Measurements from ENCODE around the gene COPS7A.

Gene COPS7A, protein sequence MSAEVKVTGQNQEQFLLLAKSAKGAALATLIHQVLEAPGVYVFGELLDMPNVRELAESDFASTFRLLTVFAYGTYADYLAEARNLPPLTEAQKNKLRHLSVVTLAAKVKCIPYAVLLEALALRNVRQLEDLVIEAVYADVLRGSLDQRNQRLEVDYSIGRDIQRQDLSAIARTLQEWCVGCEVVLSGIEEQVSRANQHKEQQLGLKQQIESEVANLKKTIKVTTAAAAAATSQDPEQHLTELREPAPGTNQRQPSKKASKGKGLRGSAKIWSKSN

DNA sequence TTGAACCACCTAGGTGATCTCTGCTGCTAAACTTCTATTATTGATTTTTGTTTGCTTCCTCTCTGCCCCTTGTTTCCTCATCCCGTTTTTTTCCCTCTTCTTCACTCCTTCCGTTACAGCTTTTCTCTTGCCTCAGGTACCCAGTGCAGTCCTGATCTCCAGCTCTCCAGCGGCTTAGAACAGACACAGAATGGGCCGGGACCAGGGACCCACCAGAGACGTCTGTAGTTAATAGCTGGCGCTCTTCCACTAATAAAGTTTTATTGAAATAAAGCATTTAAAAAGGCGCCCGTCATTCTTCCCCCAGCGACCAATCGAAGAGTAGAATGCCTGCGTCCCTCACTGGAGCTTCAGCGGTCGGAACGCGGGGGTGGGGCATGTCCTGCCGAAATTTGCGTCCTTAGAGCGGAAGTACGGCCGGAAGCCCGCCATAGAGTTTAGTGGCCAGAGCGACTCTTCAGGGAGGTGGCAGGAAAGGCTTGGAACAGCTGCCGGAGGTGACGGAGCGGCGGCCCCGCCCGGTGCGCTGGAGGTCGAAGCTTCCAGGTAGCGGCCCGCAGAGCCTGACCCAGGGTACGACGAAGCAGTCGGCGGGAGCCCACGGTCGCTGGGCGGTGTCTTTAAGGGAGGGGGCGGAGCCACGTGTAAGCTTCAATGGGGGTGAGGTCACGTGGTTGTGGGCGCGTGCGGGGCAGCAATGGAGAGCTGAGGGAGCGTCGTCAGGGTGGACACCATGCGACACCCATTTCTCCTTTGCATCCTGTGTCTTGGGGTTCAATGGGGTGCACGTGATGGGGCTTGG is at the start of gene COPS7A:
COPS7A (plus strand) TSS at position 440 of the 802 bp plus-strand sequence. CDS start 611 bp downstream, outside the sequence.
- DNase-seq: peak; percentile 86 to 99 (median 97)

DNA sequence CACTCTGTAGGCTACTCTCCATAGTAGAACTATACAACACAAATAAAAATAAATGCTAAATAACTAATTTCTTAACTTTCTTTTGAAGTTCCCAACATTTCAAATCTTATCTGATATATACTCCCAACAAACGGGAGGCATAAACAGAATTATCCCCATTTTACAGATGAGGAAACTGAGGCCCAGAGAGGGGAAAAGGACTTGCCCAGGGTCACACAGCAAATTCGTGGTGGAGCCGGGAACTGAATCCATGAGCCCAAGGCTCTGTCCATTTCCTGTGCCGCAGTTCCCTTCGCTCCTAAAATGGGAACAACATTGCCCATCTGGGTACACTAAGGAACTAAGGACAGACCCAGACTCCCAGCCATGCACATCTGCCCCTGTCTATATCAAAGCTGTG is 46.9 kb upstream of the COPS7A start:
- no peak for DNase-seq

DNA sequence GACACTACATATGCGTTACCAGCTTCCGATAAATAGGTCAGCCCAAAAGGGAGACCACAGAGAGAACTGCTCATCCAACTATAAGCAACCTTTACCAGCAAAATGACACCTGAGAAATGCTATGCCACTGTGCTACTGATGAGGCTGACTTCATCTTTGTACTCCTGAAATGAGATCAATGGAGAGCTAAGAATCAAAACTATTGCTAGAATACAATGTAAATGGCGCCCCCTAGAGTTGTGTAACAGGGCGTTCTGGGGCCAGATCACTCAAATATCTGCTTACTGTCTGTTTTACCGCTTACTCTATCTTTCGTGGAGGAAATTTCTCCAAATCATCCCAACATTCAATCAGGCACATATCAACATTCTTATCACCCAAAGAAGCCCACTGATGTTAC is 39.2 kb upstream of the COPS7A start:
- DNase-seq: peak in 3 of 58 donors; percentile 12 to 15 (median 13)

DNA sequence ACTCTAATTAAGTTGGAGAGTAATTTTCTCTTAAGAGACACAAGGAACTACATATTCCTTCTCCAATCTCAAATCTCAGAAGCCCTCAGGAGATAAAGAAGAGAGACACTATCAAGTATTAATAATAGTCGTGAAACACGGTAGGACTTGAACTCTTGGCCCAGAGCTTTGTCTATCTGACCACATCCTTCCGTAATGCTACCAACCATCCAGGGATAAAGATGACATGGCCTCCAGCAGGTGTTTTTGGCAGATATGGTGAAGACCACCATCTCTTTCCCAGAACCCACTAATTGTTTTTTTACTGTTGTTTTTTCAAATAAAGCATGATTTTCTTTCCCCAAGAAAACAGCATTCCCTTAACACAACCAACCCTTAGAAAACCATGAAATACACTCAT is 38.0 kb upstream of the COPS7A start:
- no peak for DNase-seq

DNA sequence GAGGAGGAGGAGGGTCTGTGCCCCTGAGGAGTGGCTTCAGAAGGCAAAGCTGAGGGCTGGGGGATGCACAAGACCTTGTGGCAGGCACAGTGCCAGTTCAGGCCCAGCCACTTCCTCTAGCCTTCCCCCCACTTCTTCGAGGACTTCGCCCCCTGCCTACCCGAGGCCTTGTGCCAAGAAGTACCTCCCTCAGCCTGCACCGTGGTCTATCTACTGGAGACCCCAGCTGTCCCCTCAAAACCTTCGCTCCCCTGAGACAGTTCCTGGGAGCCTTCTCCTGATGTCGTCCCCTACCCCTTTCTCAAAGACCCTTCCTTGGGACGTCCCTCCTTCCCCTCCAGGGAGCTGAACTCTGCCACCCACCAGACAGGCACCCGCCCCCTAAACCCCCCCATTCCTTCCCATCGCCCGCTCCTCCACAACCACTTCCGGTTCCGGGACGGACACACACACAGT is 35.3 kb upstream of the COPS7A start:
- peak in 21 of 58 donors; percentile 35 to 92 (median 84) for DNase-seq

DNA sequence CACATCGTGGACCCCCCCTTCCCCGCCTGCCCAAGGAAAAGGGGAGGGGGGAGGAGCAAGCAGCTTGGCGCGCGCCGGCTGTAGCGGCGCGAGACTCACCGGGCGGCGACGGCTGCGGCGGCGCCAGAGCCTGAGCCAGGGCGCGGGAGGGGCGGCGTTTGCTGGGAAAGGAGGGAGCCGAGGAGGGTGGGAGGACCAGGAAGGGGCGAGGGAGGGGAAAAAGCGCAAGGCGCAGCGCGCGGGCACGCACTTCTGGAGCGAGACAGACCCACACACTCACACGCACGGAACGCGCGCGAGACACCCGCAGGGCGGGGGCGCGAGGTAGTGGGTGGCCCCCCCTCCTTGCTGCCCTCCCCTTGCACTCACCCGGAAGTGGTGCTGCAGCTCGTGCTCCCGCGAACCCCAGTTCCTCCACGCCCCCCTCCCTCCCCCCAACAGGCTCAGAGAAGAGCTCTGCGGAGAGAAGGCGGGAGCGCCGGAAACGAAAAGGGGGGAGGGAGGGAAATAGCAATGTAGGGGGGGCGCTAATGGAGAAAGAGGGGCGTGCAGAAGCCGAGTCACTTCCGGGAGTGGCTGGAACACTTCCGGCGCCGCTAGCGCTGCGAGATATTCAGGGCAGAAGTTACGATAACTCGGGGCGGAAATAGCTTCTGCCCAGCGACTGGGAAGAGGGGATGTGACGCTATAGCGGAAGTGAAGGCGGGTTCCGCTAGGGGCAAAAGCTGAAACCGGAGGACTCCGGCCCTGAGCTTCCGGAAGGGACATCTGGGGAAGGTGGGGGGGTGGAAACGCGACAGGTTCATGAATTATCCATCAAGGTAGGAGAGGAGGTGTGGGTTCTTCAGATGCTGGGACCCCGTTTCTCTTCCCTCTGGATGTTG is 34.6 kb upstream of the COPS7A start, which contains the start of gene ZNF384:
ZNF384 (minus strand) TSS at position 377 of the 884 bp plus-strand sequence. CDS start 9,855 bp downstream, outside the sequence.
- peak; percentile 82 to 99 (median 98) for DNase-seq

DNA sequence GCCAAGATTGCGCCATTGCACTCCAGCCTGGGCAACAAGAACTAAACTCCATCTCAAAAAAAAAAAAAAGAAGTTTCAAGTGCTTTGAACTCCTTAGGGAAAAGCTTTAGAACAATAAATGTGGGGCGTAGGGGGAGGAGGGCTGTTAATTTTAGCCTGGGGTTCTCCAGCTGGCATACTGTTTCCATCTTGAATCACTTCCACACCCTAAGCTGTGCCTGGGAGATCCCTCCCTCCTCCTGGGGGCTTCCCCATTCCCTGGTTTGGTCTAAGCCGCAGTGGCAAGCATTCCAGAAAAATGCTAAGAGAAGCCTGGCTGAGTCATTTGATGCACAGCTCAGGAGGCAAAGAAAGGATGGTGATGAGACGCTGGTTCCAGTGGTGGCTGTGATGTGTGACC is 32.4 kb upstream of the COPS7A start:
- DNase-seq: peak in 2 of 58 donors; percentile 3 to 4

DNA sequence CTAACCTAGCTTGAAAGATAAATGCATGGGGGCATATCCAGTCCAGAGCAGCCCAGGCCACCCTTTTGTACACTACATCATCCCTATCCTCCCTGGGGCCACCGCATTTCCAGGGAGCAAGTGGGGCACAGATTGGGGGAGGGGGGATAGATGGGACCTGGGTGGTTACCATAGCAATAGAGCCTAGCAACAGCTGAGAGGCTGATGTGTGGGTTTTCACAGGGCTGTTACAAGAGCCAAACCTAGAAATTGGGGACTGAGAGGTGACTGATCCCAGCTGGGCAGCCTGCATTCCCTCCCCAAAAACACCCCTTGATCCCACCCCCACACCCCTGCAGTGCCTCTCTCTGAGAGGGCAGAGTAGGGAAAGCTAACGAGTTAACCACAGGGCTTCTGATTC is 31.0 kb upstream of the COPS7A start:
- peak in 3 of 58 donors; percentile 10 to 47 (median 25) for DNase-seq

DNA sequence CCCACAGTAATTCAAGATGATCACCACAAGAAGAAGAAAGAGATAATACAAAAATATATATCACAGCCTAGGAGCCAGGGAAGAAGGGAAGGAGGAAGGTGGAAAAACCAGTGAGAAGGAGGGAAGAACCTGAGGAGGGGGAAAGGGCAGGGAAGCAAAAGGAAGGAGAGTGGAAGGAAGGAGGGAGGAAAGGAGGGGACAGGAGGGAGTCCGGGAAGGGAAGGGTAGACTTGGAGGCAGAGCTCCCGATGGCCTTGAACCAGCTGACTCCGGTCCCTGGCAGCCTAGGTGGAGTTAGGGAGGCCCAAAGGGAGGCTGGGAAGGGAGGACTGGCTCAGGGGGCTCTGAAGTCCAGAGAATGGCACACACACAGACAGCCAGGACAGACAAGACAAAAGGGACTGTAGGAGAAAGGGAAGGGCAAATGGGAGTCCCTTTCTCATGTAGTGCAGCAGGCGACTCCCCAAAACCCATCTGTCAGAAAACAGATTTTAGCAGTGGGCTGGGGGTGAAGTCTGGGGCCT is 30.0 kb upstream of the COPS7A start:
- DNase-seq: no peak

DNA sequence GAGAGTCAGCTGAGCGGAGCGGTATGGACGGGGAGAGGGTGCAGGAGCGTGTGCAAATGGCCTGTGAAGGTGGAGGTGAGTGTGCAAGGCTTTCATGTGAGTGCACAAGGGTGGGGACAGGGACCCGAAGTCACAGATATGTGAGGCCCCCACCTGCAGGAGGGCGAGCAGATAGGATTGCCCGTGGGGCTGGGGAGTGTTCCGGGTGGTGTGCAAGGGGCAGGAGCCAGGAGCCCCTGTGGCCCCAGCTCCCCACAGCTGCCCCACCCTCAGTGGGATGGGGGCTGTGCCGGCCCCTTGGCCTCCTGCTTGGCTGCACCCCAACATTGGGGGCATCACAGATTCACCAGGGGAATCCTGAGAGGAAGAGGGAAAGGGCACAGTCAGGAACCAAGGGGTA is 29.1 kb upstream of the COPS7A start:
- no peak for DNase-seq

DNA sequence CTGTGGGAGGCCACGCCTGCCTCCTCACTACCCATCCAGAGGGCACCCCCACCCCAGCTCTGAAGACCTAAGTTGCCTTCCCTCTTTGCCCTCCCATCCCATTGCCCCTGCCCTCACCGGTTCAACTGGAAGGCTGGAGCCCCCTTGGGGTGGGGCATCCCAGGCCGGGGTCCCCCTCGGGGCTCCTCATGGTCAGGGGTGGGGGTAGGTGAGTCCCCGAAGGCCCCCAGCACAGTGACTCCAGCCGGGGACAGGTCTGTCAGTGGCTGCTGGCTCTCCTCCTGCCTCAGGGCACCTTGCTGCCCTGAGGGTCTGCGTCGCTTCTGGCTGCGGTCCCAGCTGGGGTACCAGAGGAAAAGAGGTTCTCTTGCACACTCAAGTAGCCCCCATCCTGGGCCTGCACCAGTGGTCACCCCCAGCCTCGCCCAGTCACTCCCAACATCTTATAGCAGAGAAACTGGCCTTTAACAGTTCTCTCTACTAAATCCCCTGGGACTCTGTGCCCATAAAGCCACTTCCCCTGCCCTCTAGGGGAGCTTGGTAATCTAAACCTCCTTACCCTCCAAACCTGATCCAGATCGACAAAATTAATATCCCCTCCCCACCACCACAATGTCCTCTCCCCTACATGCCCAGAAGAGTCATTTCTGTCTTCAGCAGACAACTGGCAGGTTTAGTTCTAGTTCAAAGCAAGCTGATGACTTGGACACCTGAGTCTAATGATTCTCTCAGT is 28.4 kb upstream of the COPS7A start:
- DNase-seq: no peak

DNA sequence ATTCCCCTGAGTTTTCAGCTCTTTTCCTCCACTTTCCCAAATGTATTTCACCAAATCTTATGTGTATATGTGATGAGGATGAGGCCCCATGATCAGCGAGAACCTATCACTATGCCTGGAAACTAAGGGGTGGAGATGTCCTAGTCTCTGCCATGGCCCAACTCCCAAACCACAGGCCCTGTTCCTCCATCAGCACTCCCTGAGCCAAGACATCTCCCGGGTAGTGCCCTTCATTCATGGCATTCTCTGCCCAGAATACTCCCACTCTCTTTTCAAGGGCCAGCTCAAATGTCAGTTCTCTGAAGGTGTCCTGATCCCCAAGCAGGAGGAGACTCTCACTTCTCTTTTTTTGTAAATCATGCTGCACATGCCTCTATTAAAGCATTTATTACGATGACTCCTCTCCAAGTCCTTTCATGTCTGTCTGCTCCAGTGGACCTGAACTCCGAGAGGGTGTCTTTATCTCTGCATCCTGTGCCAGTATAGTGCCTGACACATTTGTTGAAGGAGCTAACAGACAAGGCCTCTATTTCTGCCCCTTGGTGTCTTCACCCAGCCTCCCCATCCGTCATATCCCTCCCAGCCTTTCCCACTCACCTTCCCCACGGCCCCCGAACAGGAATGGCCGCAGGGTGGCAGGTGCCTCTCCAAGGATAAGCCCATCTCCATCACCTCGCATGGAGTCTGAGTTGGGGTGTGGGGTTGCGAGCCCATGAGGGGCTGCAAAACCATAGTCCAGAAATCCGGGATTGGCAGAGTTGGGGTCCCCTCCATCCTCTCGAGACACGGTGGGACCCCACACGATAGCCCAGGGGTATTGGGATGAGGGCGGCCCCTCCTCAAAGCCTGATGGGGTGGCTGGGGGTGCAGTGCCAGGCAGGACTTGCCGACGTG is 26.9 kb upstream of the COPS7A start:
- no peak for DNase-seq

DNA sequence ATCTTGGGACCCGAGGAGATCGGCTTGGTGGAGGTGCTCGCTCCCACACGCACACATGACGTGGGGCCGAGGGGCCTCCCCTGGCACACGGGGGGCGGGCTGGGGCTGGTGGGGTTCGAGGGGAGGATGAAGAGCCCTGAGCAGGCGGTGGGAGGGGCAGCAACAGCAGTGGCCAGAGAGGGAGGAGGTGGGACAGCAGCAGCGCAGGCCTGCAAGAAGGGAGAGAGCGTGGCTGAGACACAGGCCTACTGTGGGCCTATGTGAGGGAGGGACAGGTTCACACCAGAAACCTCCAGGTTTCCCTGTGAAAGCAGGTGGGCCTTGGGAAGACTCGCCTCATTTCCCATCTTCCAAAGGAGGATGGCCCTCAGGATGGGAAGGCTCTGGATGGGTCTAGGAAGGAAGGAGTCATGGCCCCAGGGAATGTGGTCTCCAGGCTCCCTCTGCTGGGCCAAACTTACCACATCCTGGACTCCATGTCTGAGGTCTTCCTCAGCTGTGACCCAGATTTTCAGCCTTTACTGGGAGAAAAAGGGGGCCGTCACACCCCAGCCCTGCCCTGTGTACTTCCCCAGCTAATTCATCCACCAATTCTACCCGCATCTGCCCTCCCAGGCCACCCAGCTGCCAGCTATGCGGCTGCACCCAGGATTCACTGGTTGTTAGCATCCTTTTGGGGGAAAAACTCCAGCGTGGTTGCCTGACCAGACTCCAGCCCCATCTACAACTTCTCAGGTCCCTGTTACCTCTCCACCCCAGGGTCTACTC is 26.1 kb upstream of the COPS7A start:
- peak in 4 of 58 donors; percentile 3 to 51 (median 16) for DNase-seq

DNA sequence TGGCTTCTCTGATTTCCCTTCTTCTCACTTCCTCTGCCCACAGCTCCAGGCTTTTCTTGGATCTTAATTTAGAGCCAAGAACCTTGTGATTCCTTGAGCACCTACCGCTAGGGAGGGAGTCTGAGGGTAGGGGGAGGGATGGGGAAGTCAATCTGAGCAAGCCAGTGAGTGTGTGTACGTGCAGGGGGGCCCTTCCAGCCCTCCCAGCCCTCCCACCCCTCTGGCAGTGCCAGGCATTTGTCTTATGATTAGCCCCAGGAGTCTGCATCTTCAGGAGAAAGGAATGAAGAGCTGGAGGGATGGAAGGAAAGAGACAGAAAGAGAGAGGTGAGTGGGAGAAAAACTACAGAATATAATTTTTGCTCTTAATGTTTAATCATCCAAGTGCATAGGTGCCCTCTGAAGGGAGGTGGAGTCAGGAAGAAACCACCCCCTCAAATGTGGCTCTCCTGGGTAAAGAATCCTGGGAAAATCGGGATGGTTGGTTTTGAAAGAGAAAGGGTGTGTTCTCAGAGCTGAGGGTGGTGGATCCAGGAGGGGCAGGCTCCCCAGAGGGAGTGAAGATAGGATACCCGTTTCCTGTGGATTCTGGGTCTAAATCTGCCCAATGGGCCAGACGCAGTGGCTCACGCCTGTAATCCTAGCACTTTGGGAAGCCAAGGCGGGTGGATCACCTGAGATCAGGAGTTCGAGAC is 25.3 kb upstream of the COPS7A start:
- peak in 2 of 58 donors; percentile 16 to 38 for DNase-seq

DNA sequence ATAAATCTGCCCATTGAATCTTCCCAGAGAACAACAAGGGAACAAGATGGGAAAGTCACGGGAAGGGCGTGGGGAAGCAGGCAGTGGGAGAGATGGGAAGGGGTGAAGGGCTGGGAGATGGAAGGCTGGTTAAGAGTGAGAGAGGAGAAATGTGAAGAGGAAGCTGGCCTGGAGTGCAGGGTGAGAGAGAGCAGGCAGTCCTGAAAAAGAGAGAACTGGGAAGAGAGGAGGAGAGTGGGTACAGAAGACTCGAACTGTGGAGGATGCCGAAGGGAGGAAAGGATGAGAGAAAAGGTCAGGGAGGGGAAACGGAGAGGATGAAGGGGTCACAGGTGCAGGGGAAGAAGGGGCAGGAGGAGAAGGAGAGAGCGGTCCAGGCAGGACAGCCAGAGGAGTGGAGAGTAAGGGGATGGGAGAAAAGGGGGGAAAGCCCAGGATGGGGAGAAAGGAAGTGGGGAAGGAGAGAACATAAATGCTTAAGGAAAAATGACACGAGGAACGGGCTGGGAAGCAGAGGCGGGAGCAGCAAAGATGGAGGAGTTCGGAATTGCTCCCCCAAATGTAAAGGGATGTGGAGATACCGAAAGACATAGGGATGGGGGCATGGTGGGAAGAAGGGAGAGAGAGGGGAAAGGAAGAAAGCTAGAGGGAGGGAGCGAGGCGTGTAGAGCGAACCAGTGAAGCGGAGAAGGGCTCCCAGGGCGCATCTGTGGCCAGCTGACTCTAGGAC is 24.4 kb upstream of the COPS7A start:
- DNase-seq: no peak

DNA sequence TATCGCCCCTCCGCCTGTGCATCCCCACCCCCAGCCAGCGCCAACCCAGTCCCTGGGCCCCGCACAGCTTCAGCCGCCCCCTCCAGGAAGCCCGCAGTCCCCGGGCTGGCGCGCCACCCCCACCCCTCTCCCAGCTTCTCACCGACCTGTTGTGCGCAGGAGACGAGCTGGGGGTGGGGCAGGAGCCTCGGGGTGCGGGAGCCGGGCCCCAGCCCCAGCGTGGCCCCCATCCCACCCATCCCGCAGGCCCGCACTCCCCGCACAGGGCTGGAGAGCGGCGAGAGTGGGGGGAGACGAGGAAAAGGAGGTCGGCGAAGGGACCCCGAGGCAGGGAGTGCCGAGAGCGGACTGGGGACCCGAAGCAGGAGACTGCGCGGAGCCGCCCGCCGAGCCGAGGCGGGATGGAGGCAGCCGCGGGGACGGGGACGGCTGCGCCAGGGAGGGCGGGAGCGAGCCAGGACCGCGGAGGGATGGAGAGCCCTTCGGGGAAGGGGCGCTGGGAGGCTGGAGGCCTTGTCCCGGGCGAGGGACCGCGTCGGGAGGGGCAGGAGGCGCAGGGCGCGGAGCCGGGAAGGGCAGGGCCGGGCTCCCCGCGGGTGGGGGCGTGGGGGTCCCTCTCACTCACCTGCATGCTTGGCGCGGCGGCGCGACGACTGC is 23.7 kb upstream of the COPS7A start:
- peak in 24 of 58 donors; percentile 8 to 45 (median 26) for DNase-seq
